Hematopoietic multipotent progenitor cell treated with erythropoietin and hydrocortisone succinate and interleukin-3 and kit ligand, for 15 days (in vitro differentiated cells): ENCODE data around the gene KRT3.

Experiments
- DNase-seq: peaks from one replicate; pipeline ENCODE4 v3.0.0-alpha.2; 2015; ENCODE audit warnings: low spot score

Gene KRT3

GRCh38 chr12:52813885-52814709 lies 18.2 kb upstream of the KRT3 start, which contains the start of gene KRT4:
Gene KRT4 (minus strand): TSS chr12:52814116. CDS start chr12:52814058, 58 bp downstream.
- DNase-seq = no peak

GRCh38 chr12:52813203-52813819 lies 17.4 kb upstream of the KRT3 start:
- DNase-seq = no peak

- DNase-seq = no peak
These were observed 16.8 kb upstream of the KRT3 start for GRCh38 chr12:52812749-52813148.

- no peak for DNase-seq
These were observed 16.1 kb upstream of the KRT3 start for GRCh38 chr12:52812073-52812400.

- no peak for DNase-seq
These were observed 15.5 kb upstream of the KRT3 start for GRCh38 chr12:52811191-52812072.

- no peak for DNase-seq
These were observed 14.6 kb upstream of the KRT3 start for GRCh38 chr12:52810554-52810953.

- DNase-seq = no peak
These were observed 13.2 kb upstream of the KRT3 start for GRCh38 chr12:52809166-52809565.

GRCh38 chr12:52808573-52809160 lies 12.8 kb upstream of the KRT3 start:
- DNase-seq = no peak

GRCh38 chr12:52807544-52808470 lies 11.9 kb upstream of the KRT3 start:
- no peak for DNase-seq

- no peak for DNase-seq
These were observed 11.1 kb upstream of the KRT3 start for GRCh38 chr12:52806821-52807543.

GRCh38 chr12:52806169-52806811 lies 10.4 kb upstream of the KRT3 start:
- no peak for DNase-seq

- DNase-seq = no peak
These were observed 9.8 kb upstream of the KRT3 start for GRCh38 chr12:52805739-52806138.

- no peak for DNase-seq
These were observed 9.1 kb upstream of the KRT3 start for GRCh38 chr12:52805000-52805399.

GRCh38 chr12:52802442-52802841 lies 6.5 kb upstream of the KRT3 start:
- no peak for DNase-seq

- DNase-seq = no peak
These were observed 5.9 kb upstream of the KRT3 start for GRCh38 chr12:52801773-52802172.

- no peak for DNase-seq
These were observed 4.5 kb upstream of the KRT3 start for GRCh38 chr12:52800259-52800917.

GRCh38 chr12:52799505-52800211 lies 3.7 kb upstream of the KRT3 start:
- DNase-seq = no peak

GRCh38 chr12:52798671-52799504 lies 3.0 kb upstream of the KRT3 start:
- peak; percentile 37 for DNase-seq
